Aorta (tissue), 5 donors: ENCODE measurements around the gene SPATA9. TPM values are rescaled to one million over a fixed set of nuclear protein-coding genes. Genes with fewer than 3 reads are reported as not detected.

Experiments
- ATAC-seq: fragments of 200-7000 bp; cut with Tn5 transposase; one replicate; pipeline ENCODE4 v1.9.1; 2022; ENCODE audit warnings: moderate library complexity; ENCODE audit not compliant: low FRiP score
- DNase-seq, 2 donors: peaks; one replicate each; pipeline ENCODE4 v3.0.0-alpha.2; 2020
- H3K27ac ChIP-seq, 2 donors: one replicate each; pipeline ENCODE4 v1.5.1; 2013; ENCODE audit warnings: low read length in 2 of 2, mild to moderate bottlenecking in 2 of 2, moderate library complexity in 2 of 2, control low read depth in 1 of 2, inconsistent platforms in 1 of 2, low read depth in 1 of 2
- H3K27me3 ChIP-seq, 2 donors: one replicate each; pipeline ENCODE4 v1.6.1; 2013; ENCODE audit warnings: control low read depth in 1 of 2, low read length in 1 of 2, mild to moderate bottlenecking in 1 of 2, moderate library complexity in 1 of 2; ENCODE audit not compliant: insufficient read depth in 2 of 2, control insufficient read depth in 1 of 2
- H3K36me3 ChIP-seq, 2 donors: one replicate each; pipeline ENCODE4 v1.6.1; 2013; ENCODE audit warnings: control low read depth in 1 of 2, low read length in 1 of 2, mild to moderate bottlenecking in 1 of 2; ENCODE audit not compliant: insufficient read depth in 2 of 2, control insufficient read depth in 1 of 2
- H3K4me1 ChIP-seq, 2 donors: one replicate each; pipeline ENCODE4 v1.6.1; 2013; ENCODE audit warnings: low read length in 2 of 2, control low read depth in 1 of 2, mild to moderate bottlenecking in 1 of 2, moderate library complexity in 1 of 2; ENCODE audit not compliant: insufficient read depth in 2 of 2, control insufficient read depth in 1 of 2
- H3K4me3 ChIP-seq, 2 donors: one replicate each; pipeline ENCODE4 v1.5.1; 2013; ENCODE audit warnings: low read length in 2 of 2, control low read depth in 1 of 2, mild to moderate bottlenecking in 1 of 2
- H3K9me3 ChIP-seq: one replicate; pipeline ENCODE4 v1.6.1; 2013; ENCODE audit warnings: mild to moderate bottlenecking, low read length; ENCODE audit not compliant: control insufficient read depth
- WGBS, 2 donors: extraction: QIAGEN DNeasy Blood & Tissue Kit; methylation state at CpG; one replicate each; pipeline ENCODE4 v1.1.7; 2013; 5-methylcytosine and 5-hydroxymethylcytosine counted together
- intact Hi-C, 2 donors: fragments of 100-400 bp; cut with DNase I; formaldehyde crosslinking; loops; one replicate each; pipeline versions ENCODE4 v1.14.2 to v1.15.0; 2022
- polyA plus RNA-seq, 2 donors: library from polyadenylated mRNA; stranded (reverse); fragments of 200-250 nt; gene quantifications; one replicate each; pipeline ENCODE4 v1.2.3, GENCODE V29; 2013
- total RNA-seq, 2 donors: library from RNA; stranded (reverse); fragmentation: NEBNext Ultra II Directional; extraction: Animal tissue kit (Norgen Biotek cat#: 25700); gene quantifications; one replicate each; pipeline ENCODE4 v1.2.1, GENCODE V29; 2021
- donor health status: healthy with polysubstance abuse.
- donor health status: Bipolar disorder and iron deficiency.
- donor health status: DM: no; HTN: no; CAD: no.
- donor health status: DM: no; HTN: no; CAD: no.
- donor health status: DM: yes; HTN: yes; CAD: no.

The SPATA9 gene
- total and polyA plus RNA-seq, 4 donors, result 0.38 to 0.60 (median 0.45) TPM; not detected in 1

DNA sequence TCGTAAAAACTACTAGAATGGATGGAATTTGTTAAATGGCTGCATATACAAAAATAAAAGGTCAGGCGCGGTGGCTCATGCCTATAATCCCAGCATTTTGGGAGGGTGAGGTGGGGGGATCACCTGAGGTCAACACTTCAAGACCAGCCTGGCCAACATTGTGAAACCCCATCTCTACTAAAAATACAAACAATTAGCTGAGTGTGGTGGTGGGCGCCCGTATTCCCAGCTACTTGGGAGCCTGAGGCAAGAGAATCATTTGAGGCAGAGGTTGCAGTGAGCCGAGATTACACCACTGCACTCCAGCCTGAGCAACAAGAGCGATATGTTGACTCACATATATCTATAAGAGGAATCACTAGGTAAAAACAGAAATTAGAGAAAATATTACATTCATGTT lies 72.2 kb downstream of the SPATA9 start:
- Histone ChIP-seq H3K27me3 (no peaks in the 10 kb centered on the region), H3K36me3 (no peaks in the 10 kb centered on the region), H3K9me3 (peaks cover 2% of the 10 kb centered on the region), H3K4me3 (no peak overlapping the region), H3K27ac (no peak overlapping the region), H3K4me1 (no peaks in the 10 kb centered on the region)
- 93% methylated on average over 7 of the region's 7 CpGs for WGBS, 2 donors
- ATAC-seq (no peak), DNase-seq (no peak)
- intact Hi-C loops, result no loop called here

DNA sequence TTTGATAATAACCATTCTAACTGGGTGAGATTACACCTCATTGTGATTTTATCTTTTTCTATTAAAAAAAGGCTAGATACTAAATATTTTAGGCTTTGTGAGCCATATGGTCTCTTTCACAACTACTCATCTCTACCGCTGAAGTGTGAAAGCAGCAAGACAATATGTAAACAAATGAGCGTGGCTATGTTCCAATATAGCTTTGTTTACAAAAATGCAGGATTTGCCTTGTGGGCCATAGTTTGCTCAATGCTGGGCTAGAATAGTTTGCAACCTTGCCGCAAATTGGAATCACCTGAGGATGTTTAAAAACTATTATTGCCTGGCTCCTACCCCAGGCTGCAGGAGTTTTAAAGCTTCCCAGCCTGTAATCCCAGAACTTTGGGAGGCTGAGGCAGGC lies 73.1 kb downstream of the SPATA9 start:
- no peak overlapping the region for H3K4me3 ChIP-seq
- no peaks in the 10 kb centered on the region for H3K27me3 ChIP-seq
- no peak for DNase-seq
- no peaks in the 10 kb centered on the region for H3K4me1 ChIP-seq
- H3K36me3 ChIP-seq, result no peaks in the 10 kb centered on the region
- intact Hi-C loops, result no loop called here
- H3K27ac ChIP-seq, result no peak overlapping the region
- WGBS, 2 donors, result 63 to 70% methylated on average over 3 of the region's 3 CpGs
- H3K9me3 ChIP-seq, result peaks cover 2% of the 10 kb centered on the region
- no peak for ATAC-seq

Other genes with a start within 250 kb of the SPATA9 start
- gene SKIC3, start 128.0 kb downstream of the SPATA9 start, total RNA-seq, result 10 to 100 TPM; 80.6 to 98.4 TPM
- gene SKIC3, start 128.0 kb downstream of the SPATA9 start, polyA plus RNA-seq, result 10 to 100 TPM; 14.8 to 28.1 TPM
- 1 to 10 TPM; 2.5 to 5.5 TPM for gene ARSK, start 127.9 kb downstream of the SPATA9 start, total RNA-seq
- 1 to 10 TPM; 2.6 to 5.6 TPM for gene ARSK, start 127.9 kb downstream of the SPATA9 start, polyA plus RNA-seq
- under 1 TPM in 1 of 2 donors, not detected in 1; 0.23 TPM for gene GPR150, start 62.9 kb downstream of the SPATA9 start, total RNA-seq
- gene GPR150, start 62.9 kb downstream of the SPATA9 start, polyA plus RNA-seq, result not detected
- 1 to 10 TPM in 1 of 2 donors, under 1 TPM in 1; 0.75 to 3.4 TPM for gene RFESD, start 36.2 kb downstream of the SPATA9 start, total RNA-seq
- gene RFESD, start 36.2 kb downstream of the SPATA9 start, polyA plus RNA-seq, result 1 to 10 TPM in 1 of 2 donors, under 1 TPM in 1; 0.50 to 1.3 TPM
- 10 to 100 TPM; 36.8 to 53.2 TPM for gene RHOBTB3, start 48.3 kb upstream of the SPATA9 start, total RNA-seq
- gene RHOBTB3, start 48.3 kb upstream of the SPATA9 start, polyA plus RNA-seq, result 10 to 100 TPM; 11.8 to 13.4 TPM
- gene GLRX, start 139.7 kb upstream of the SPATA9 start, total RNA-seq, result 10 to 100 TPM; 38.5 to 44.7 TPM
- gene GLRX, start 139.7 kb upstream of the SPATA9 start, polyA plus RNA-seq, result 100 to 1,000 TPM in 1 of 2 donors, 10 to 100 TPM in 1; 68.6 to 161 TPM